ENCODE results near the gene ARF1. TPM values are rescaled to one million over a fixed set of nuclear protein-coding genes. Genes with fewer than 3 reads are reported as not detected.

Gene ARF1
- total RNA-seq, 1 donor from 2014 or later: 213 TPM

- ATAC-seq (ENCODE audit: low read depth) (no peak), DNase-seq (no peak)
- H3K4me3 Mint-ChIP-seq: no peak overlapping the region
- no peaks in the 10 kb centered on the region for H3K9me3 Mint-ChIP-seq
- ChIA-PET CTCF (no interaction called here), POLR2A (no interaction called here)
- TF ChIP-seq CTCF (IDR thresholded peaks at IDR 0.05): no peak
- H3K36me3 Mint-ChIP-seq (ENCODE audit: low read depth): no peaks in the 10 kb centered on the region
- no peaks in the 10 kb centered on the region for H3K4me1 Mint-ChIP-seq
- intact Hi-C loops (cut with micrococcal nuclease): no loop called here
- H3K27me3 Mint-ChIP-seq: peaks cover 15% of the 10 kb centered on the region
- H3K27ac Mint-ChIP-seq: no peak overlapping the region
These were observed 36.6 kb upstream of the ARF1 start for GRCh38 chr1:228045871-228046270.

GRCh38 chr1:228046421-228047182 lies 35.9 kb upstream of the ARF1 start:
- no peak for TF ChIP-seq CTCF (IDR thresholded peaks at IDR 0.05)
- intact Hi-C loops (cut with micrococcal nuclease): no loop called here
- Mint-ChIP-seq H3K9me3 (no peaks in the 10 kb centered on the region), H3K4me3 (no peak overlapping the region), H3K27me3 (peaks cover 22% of the 10 kb centered on the region), H3K36me3 (ENCODE audit: low read depth) (no peaks in the 10 kb centered on the region), H3K27ac (no peak overlapping the region), H3K4me1 (no peaks in the 10 kb centered on the region)
- ATAC-seq (ENCODE audit: low read depth) (no peak), DNase-seq (no peak)
- CTCF ChIA-PET: no interaction called here
- POLR2A ChIA-PET: no interaction called here

- ChIA-PET CTCF (no interaction called here), POLR2A (no interaction called here)
- H3K36me3 Mint-ChIP-seq (ENCODE audit: low read depth): no peaks in the 10 kb centered on the region
- H3K9me3 Mint-ChIP-seq: no peaks in the 10 kb centered on the region
- no peak overlapping the region for H3K27ac Mint-ChIP-seq
- intact Hi-C loops (cut with micrococcal nuclease): no loop called here
- no peak for DNase-seq
- no peak for TF ChIP-seq CTCF (IDR thresholded peaks at IDR 0.05)
- no peak overlapping the region for H3K4me3 Mint-ChIP-seq
- H3K4me1 Mint-ChIP-seq: no peaks in the 10 kb centered on the region
- peaks cover 24% of the 10 kb centered on the region for H3K27me3 Mint-ChIP-seq
- ATAC-seq (ENCODE audit: low read depth): no peak
These were observed 35.4 kb upstream of the ARF1 start for GRCh38 chr1:228047183-228047466.

GRCh38 chr1:228048120-228048519 lies 34.4 kb upstream of the ARF1 start:
- ChIA-PET POLR2A (no interaction called here), CTCF (no interaction called here)
- no peak overlapping the region for H3K27ac Mint-ChIP-seq
- TF ChIP-seq CTCF (IDR thresholded peaks at IDR 0.05): no peak
- intact Hi-C loops (cut with micrococcal nuclease): no loop called here
- DNase-seq (no peak), ATAC-seq (ENCODE audit: low read depth) (no peak)
- peaks cover 28% of the 10 kb centered on the region for H3K27me3 Mint-ChIP-seq
- H3K4me1 Mint-ChIP-seq: no peaks in the 10 kb centered on the region
- H3K4me3 Mint-ChIP-seq: no peak overlapping the region
- H3K36me3 Mint-ChIP-seq (ENCODE audit: low read depth): no peaks in the 10 kb centered on the region
- no peaks in the 10 kb centered on the region for H3K9me3 Mint-ChIP-seq

GRCh38 chr1:228048659-228049298 lies 33.7 kb upstream of the ARF1 start:
- TF ChIP-seq CTCF (IDR thresholded peaks at IDR 0.05): no peak
- Mint-ChIP-seq H3K9me3 (no peaks in the 10 kb centered on the region), H3K27me3 (peaks cover 31% of the 10 kb centered on the region), H3K27ac (no peak overlapping the region), H3K36me3 (ENCODE audit: low read depth) (no peaks in the 10 kb centered on the region), H3K4me1 (no peaks in the 10 kb centered on the region), H3K4me3 (no peak overlapping the region)
- ChIA-PET POLR2A (no interaction called here), CTCF (no interaction called here)
- intact Hi-C loops (cut with micrococcal nuclease): no loop called here
- DNase-seq (no peak), ATAC-seq (ENCODE audit: low read depth) (no peak)

All from activated B cell treated with CpG ODN at 0.5 μM for 24 hours (primary cell).